CD4-positive, alpha-beta memory T cell (primary cell): ENCODE measurements around the gene ATG4B. TPM values are rescaled to one million over a fixed set of nuclear protein-coding genes. Genes with fewer than 3 reads are reported as not detected.

Experiments used
- CTCF ChIA-PET: fragments of 350-600 bp; sonication (Branson Sonifier 250); formaldehyde crosslinking; loops from one replicate; lab custom pipeline; 2021; ENCODE audit warnings: inconsistent platforms; ENCODE audit not compliant: partially characterized antibody; lab: Charles Lee
- POLR2A ChIA-PET: fragments of 350-600 bp; sonication (Branson Sonifier 250); formaldehyde crosslinking; loops from one replicate; lab custom pipeline; 2021; ENCODE audit not compliant: partially characterized antibody; lab: Charles Lee
- DNase-seq, 5 donors: peaks; one replicate each; pipeline versions ENCODE4 v3.0.0 to v3.0.0-alpha.2; 2020 to 2022; ENCODE audit warnings: mixed read lengths in 1 of 5
- H3K27ac ChIP-seq: one replicate; pipeline ENCODE4 v1.7.0; 2013; ENCODE audit warnings: low read depth, low read length
- H3K27me3 ChIP-seq: 2 replicates; pipeline ENCODE4 v1.7.0; 2013; ENCODE audit warnings: mild to moderate bottlenecking, low read length, moderate library complexity; ENCODE audit not compliant: insufficient read depth
- H3K36me3 ChIP-seq: 2 replicates; pipeline ENCODE4 v1.7.0; 2013; ENCODE audit warnings: mild to moderate bottlenecking, low read length, moderate library complexity; ENCODE audit not compliant: insufficient read depth
- H3K4me1 ChIP-seq: 2 replicates; pipeline ENCODE4 v1.7.0; 2013; ENCODE audit warnings: mild to moderate bottlenecking, low read length, moderate library complexity; ENCODE audit not compliant: insufficient read depth
- H3K4me3 ChIP-seq, 2 donors: one replicate each; pipeline ENCODE4 v1.7.0; 2013; ENCODE audit warnings: low read length in 2 of 2, mild to moderate bottlenecking in 1 of 2
- H3K9me3 ChIP-seq, 2 donors: one replicate each; pipeline ENCODE4 v1.7.0; 2013; ENCODE audit warnings: low read length in 2 of 2, control low read depth in 1 of 2; ENCODE audit not compliant: control insufficient read depth in 1 of 2
- H3K27ac Mint-ChIP-seq, 7 donors: one replicate each; pipeline ENCODE4 v1.8.0; 2020 to 2021; ENCODE audit warnings: mixed read lengths in 7 of 7, mild to moderate bottlenecking in 6 of 7, inconsistent platforms in 3 of 7, moderate library complexity in 3 of 7
- H3K27me3 Mint-ChIP-seq, 2 donors: one replicate each; pipeline ENCODE4 v1.8.0; 2020 to 2021; ENCODE audit warnings: mixed read lengths in 2 of 2
- H3K36me3 Mint-ChIP-seq, 2 donors: one replicate each; pipeline ENCODE4 v1.8.0; 2020 to 2021; ENCODE audit warnings: mixed read lengths in 2 of 2, inconsistent platforms in 1 of 2, mild to moderate bottlenecking in 1 of 2
- H3K4me1 Mint-ChIP-seq, 4 donors: one replicate each; pipeline ENCODE4 v1.8.0; 2020 to 2021; ENCODE audit warnings: mixed read lengths in 4 of 4, mild to moderate bottlenecking in 1 of 4
- H3K4me3 Mint-ChIP-seq, 8 donors: one replicate each; pipeline ENCODE4 v1.8.0; 2020 to 2021; ENCODE audit warnings: mixed read lengths in 8 of 8, mild to moderate bottlenecking in 7 of 8, moderate library complexity in 6 of 8, inconsistent platforms in 3 of 8
- H3K9me3 Mint-ChIP-seq, 8 donors: one replicate each; pipeline ENCODE4 v1.8.0; 2020 to 2021; ENCODE audit warnings: mixed read lengths in 8 of 8, mild to moderate bottlenecking in 5 of 8, inconsistent platforms in 3 of 8, moderate library complexity in 1 of 8
- intact Hi-C: fragments of 100-400 bp; cut with micrococcal nuclease; formaldehyde crosslinking; loops from one replicate; pipeline ENCODE4 v1.15.1; 2023
- polyA plus RNA-seq, 2 donors: library from polyadenylated mRNA; unstranded; fragments of 300-500 nt; fragmentation: Illumina TruSeq; gene quantifications; one replicate each; pipeline ENCODE4 v1.2.3, GENCODE V29; 2021
- total RNA-seq, 2 experiments: library from RNA; stranded (reverse); gene quantifications; one replicate each; pipeline ENCODE4 v1.2.3, GENCODE V29; 2021

Gene ATG4B
- total and polyA plus RNA-seq, 4 experiments from 2014 or later: 49.2 to 96.9 (median 73.1) TPM

DNA sequence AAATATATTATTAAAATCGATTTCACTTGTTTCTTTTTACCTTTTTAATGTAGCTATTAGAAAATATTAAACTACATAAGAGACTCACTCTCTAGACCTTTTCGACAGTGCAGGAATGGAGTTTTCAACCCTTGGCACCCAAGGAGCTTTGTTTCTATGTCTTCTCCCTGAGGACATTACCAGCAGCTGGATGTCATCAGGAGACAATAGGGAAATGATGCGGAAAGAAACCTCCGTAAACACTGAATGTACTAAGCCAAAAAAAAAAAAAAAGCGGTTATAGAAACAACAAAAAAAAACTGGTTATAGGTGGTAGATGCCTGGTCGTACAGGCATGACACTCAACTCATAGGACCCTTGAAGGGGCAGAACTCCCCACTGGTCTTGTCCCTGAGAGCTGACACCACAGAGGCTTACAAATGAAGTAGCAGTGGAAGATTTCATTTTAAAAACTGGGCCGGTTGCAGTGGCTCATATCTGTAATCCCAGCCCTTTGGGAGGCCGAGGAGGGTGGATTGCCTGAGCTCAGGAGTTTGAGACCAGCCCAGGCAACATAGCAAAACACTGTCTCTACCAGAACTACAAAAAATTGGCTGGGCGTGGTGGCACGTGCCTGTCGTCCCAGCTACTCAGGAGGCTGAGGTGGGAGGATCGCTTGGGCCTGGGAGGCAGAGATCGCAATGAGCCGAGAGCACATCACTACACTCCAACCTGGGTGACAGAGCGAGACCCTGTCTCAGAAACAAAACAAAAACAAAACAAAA lies 24.3 kb upstream of the ATG4B start:
- no peak overlapping the region for H3K4me3 Mint-ChIP-seq
- no peak for DNase-seq
- CTCF ChIA-PET: no interaction called here
- peaks cover 4 to 8% of the 10 kb centered on the region in 2 donors for H3K36me3 Mint-ChIP-seq
- no peaks in the 10 kb centered on the region for H3K27me3 ChIP-seq
- H3K36me3 ChIP-seq: no peaks in the 10 kb centered on the region
- no peaks in the 10 kb centered on the region for H3K9me3 ChIP-seq
- H3K27ac Mint-ChIP-seq: peak overlapping the region in 2 of 7 donors; percentile 18 to 51
- intact Hi-C loops: no loop called here
- H3K4me3 ChIP-seq: no peak overlapping the region
- peaks cover 25 to 48% (median 35%) of the 10 kb centered on the region in 4 donors for H3K4me1 Mint-ChIP-seq
- H3K9me3 Mint-ChIP-seq: no peaks in the 10 kb centered on the region
- H3K27ac ChIP-seq: no peak overlapping the region
- H3K27me3 Mint-ChIP-seq: no peaks in the 10 kb centered on the region
- POLR2A ChIA-PET: no interaction called here
- peaks cover 40% of the 10 kb centered on the region for H3K4me1 ChIP-seq

DNA sequence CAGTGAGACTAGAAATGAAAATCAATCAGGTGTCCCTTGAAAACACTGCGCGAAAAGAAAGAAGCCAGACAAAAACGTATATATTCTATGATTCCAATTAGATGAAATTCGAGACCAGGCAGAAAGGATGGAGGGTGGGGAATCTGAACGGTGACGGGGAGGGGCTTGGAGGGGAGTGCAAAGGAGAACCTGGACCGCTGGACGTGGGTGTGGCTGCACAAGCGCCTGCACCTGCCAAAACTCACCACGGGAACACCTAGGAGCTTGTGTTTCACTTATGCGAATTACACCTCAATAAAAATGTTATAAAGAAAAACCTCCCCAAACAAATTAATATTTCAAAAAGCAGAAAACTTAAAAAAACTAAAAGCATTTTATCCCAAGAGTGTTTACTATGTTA lies 22.5 kb upstream of the ATG4B start:
- H3K27me3 ChIP-seq: no peaks in the 10 kb centered on the region
- H3K4me3 ChIP-seq: no peak overlapping the region
- ChIA-PET POLR2A (no interaction called here), CTCF (no interaction called here)
- Mint-ChIP-seq H3K4me3 (peak overlapping the region in 2 of 8 donors; percentile 21 to 26), H3K36me3 (peaks cover 8 to 10% of the 10 kb centered on the region in 2 donors), H3K27ac (peak overlapping the region in 2 of 7 donors; percentile 25 to 51), H3K9me3 (no peaks in the 10 kb centered on the region), H3K27me3 (no peaks in the 10 kb centered on the region), H3K4me1 (peaks cover 22 to 44% (median 29%) of the 10 kb centered on the region in 4 donors)
- intact Hi-C loops: loop anchor here (5.0 kb wide), 1 partner anchor 258 kb away; the partner anchor contains the start of gene FARP2
- H3K27ac ChIP-seq: no peak overlapping the region
- no peak for DNase-seq
- peaks cover 36% of the 10 kb centered on the region for H3K4me1 ChIP-seq
- no peaks in the 10 kb centered on the region for H3K36me3 ChIP-seq
- no peaks in the 10 kb centered on the region for H3K9me3 ChIP-seq

DNA sequence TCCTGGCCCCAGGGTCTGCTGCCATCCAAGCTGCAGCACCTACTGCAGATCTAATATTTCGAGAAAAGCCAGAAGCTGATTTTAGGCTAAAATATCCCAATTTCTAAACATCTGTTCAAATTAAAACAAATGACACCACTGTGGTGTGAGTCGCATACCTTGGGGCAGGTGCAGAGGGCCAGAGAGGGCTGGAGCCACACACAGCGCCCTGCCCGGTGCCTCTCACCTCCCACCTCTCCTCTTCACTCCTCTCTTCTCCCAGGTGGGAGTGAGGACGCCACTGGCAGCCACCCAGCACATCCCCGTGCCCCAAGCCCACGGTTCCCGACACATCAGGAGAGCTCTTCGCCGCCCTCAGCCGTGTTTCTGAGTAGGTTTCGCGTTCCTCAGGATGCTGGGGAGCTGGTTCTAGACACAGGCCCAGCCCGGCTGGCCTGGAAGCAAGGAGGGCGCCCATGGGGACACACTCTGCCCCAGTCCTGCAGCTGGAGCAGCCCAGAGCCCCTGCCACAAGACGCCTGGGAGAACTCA lies 21.9 kb upstream of the ATG4B start:
- intact Hi-C loops: loop anchor here (5.0 kb wide), 1 partner anchor 258 kb away; the partner anchor contains the start of gene FARP2
- H3K4me1 ChIP-seq: peaks cover 34% of the 10 kb centered on the region
- H3K27ac ChIP-seq: no peak overlapping the region
- Mint-ChIP-seq H3K4me1 (peaks cover 22 to 42% (median 29%) of the 10 kb centered on the region in 4 donors), H3K9me3 (no peaks in the 10 kb centered on the region), H3K27ac (peak overlapping the region in 6 of 7 donors; percentile 58 to 91 (median 76)), H3K4me3 (peak overlapping the region in 4 of 8 donors; percentile 48 to 77 (median 70)), H3K36me3 (peaks cover 8 to 10% of the 10 kb centered on the region in 2 donors), H3K27me3 (no peaks in the 10 kb centered on the region)
- no peaks in the 10 kb centered on the region for H3K27me3 ChIP-seq
- H3K9me3 ChIP-seq: no peaks in the 10 kb centered on the region
- no peak overlapping the region for H3K4me3 ChIP-seq
- ChIA-PET CTCF (no interaction called here), POLR2A (interaction anchor here (1.2 kb wide), 2 partner anchors 26 to 71 kb away, joined by 4 read pairs; partner anchors contain the start of gene DTYMK)
- H3K36me3 ChIP-seq: no peaks in the 10 kb centered on the region
- no peak for DNase-seq

DNA sequence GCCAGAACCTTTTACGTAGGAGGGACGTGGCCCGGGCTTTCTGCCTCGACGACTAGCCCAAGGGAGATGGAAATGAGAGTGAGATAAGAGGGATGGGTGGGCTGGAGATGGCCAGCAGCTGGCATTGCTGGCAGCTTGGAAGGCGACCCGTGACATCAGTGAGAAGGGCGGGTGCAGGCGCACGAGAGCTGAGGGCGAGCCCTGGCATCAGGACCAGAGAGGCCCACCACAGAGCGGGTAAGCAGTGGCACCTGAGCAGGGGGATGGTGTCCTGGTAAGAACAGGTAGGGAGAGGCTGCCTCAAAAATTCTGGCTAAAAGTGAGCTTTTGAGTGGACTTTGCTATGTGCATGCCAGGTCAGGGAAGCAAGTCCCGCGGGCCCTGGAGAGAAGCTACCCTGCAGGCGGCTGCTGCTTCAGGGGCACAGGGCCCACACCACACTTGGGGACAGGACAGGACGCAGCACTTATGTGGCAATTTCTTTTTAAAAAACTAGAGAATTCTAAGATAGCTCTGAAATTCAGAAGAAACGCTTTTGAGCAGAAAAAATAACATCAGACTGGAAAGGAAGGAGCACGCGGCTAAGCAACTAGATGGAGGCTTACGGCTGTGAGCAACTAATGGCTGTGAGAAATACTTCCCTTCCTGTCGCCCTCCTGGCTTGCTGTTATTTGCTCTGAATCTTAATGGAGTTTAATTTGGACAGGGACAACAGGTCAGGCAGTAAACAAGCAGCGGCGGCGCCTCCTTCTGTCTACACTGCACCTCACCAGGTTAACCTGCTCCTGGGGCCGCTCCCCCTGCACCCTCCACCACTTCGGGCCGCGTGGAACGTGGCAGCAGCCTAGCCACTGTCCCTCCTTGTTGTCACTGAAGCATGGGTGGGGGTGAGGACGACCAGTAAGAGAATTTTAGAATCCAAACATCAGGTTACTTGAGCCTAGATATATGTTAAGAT lies 21.0 kb upstream of the ATG4B start:
- H3K36me3 Mint-ChIP-seq: peaks cover 11 to 12% of the 10 kb centered on the region in 2 donors
- intact Hi-C loops: loop anchor here (5.0 kb wide), 1 partner anchor 259 kb away; the partner anchor contains the start of gene FARP2
- no peak overlapping the region for H3K27ac ChIP-seq
- H3K4me3 ChIP-seq: peak overlapping the region in 1 of 2 donors; percentile 67
- H3K4me3 Mint-ChIP-seq: peak overlapping the region in 7 of 8 donors; percentile 2 to 90 (median 72)
- no peaks in the 10 kb centered on the region for H3K9me3 ChIP-seq
- ChIA-PET POLR2A (interaction anchor here (0.6 to 1.2 kb wide), 3 partner anchors 25 to 85 kb away, joined by 3 to 4 read pairs (median 4); partner anchors contain the start of genes DTYMK and ING5), CTCF (interaction anchor here (2.1 kb wide), 1 partner anchor 263 kb away, joined by 8 read pairs; no protein-coding TSS in a partner anchor)
- H3K27me3 Mint-ChIP-seq: no peaks in the 10 kb centered on the region
- no peaks in the 10 kb centered on the region for H3K9me3 Mint-ChIP-seq
- peak overlapping the region; percentile 66 to 91 (median 87) for H3K27ac Mint-ChIP-seq
- no peaks in the 10 kb centered on the region for H3K36me3 ChIP-seq
- no peaks in the 10 kb centered on the region for H3K27me3 ChIP-seq
- no peak for DNase-seq
- H3K4me1 Mint-ChIP-seq: peaks cover 24 to 42% (median 33%) of the 10 kb centered on the region in 4 donors
- H3K4me1 ChIP-seq: peaks cover 29% of the 10 kb centered on the region

DNA sequence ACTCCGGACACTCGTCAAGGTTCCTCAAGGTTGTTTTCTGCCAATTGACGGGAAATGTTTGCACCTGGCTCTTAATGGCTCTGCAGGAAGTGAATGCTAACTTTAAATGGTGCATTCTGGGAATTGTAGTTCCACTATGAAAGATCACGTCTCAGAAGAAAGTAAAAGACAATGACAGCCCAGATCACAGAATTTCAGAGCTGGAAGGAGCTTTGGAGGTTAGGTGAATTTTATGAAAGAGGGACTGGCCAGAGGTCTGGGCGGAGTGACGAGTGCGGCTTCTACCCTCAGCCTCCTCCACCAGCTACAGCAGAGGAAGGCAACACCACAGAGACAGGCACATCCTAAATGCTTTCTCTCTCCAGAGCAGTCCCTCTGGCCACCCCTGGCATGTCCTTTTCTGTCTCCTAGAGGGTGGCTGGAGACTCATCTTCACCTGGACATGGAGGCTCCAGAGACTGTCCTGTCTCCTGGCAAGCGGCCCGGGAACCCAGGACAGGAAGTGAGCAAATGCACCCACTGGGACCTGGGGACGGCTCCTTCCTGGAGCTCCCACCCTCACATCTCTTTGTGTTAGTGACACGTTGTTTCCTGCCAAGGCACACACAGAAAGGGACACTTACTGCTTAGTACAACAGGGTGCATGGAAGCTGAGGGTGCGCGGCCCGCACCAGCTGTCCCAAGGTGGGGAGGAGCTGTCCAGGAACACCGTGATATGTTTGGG lies 19.9 kb upstream of the ATG4B start:
- POLR2A ChIA-PET: interaction anchor here (0.6 to 2.0 kb wide), 10 partner anchors 8 to 1030 kb away, joined by 3 to 20 read pairs (median 3); partner anchors contain the start of genes ATG4B, D2HGDH, DTYMK and THAP4
- CTCF ChIA-PET: interaction anchor here (2.1 kb wide), 1 partner anchor 261 kb away, joined by 8 read pairs; no protein-coding TSS in a partner anchor
- Histone ChIP-seq H3K36me3 (no peaks in the 10 kb centered on the region), H3K27me3 (no peaks in the 10 kb centered on the region), H3K27ac (peak overlapping the region; percentile 55), H3K9me3 (no peaks in the 10 kb centered on the region), H3K4me1 (peaks cover 29% of the 10 kb centered on the region), H3K4me3 (peak overlapping the region; percentile 54 to 67)
- Mint-ChIP-seq H3K4me1 (peaks cover 22 to 44% (median 30%) of the 10 kb centered on the region in 4 donors), H3K36me3 (peaks cover 7 to 10% of the 10 kb centered on the region in 2 donors), H3K27ac (peak overlapping the region; percentile 74 to 95 (median 90)), H3K4me3 (peak overlapping the region; percentile 85 to 96 (median 90)), H3K9me3 (no peaks in the 10 kb centered on the region), H3K27me3 (no peaks in the 10 kb centered on the region)
- intact Hi-C loops: loop anchor here (1.0 to 5.0 kb wide), 2 partner anchors 109 to 260 kb away; partner anchors contain the start of genes FARP2 and STK25
- peak; percentile 52 to 65 (median 59) for DNase-seq

DNA sequence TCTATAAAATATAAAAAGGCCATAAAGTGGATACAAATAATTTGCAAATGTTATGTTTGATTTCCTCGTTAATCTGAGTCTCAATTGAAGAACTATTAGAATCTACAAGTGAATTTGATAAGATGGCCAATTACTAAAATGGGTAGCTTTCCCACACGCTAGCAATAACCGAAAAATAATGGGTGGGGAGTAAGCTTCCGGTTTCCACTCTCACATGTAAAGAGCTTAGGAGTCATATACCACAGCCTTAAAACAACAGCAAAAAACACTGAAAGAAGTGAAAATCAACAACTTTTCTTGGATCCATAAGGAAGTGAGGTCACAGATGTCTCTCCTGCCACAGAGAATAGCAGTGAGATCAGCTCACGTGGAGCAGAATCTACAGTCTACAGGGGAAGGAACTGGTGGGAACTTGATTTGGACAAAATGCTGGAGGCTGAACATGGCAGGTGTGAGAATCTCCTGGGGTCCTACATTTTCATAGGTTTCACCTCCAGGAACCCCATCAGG lies 19.1 kb upstream of the ATG4B start:
- no peaks in the 10 kb centered on the region for H3K36me3 ChIP-seq
- POLR2A ChIA-PET: interaction anchor here (0.7 to 2.0 kb wide), 7 partner anchors 8 to 122 kb away, joined by 3 to 20 read pairs (median 3); partner anchors contain the start of genes ATG4B, D2HGDH, DTYMK and THAP4

More for the DNA sequence above, 19.1 kb upstream of the ATG4B start:
- Histone ChIP-seq H3K9me3 (no peaks in the 10 kb centered on the region), H3K27ac (peak overlapping the region; percentile 55), H3K4me1 (peaks cover 29% of the 10 kb centered on the region), H3K27me3 (no peaks in the 10 kb centered on the region), H3K4me3 (peak overlapping the region in 1 of 2 donors; percentile 54)
- Mint-ChIP-seq H3K4me3 (peak overlapping the region; percentile 85 to 96 (median 90)), H3K36me3 (peaks cover 7 to 10% of the 10 kb centered on the region in 2 donors), H3K9me3 (no peaks in the 10 kb centered on the region), H3K27me3 (no peaks in the 10 kb centered on the region), H3K27ac (peak overlapping the region; percentile 74 to 95 (median 90)), H3K4me1 (peaks cover 22 to 44% (median 30%) of the 10 kb centered on the region in 4 donors)
- no peak for DNase-seq
- CTCF ChIA-PET: interaction anchor here (0.8 to 2.1 kb wide), 2 partner anchors 18 to 261 kb away, joined by 3 to 8 read pairs; no protein-coding TSS in a partner anchor
- intact Hi-C loops: loop anchor here (1.0 to 5.0 kb wide), 2 partner anchors 110 to 261 kb away; partner anchors contain the start of genes FARP2 and STK25
